ENCODE data around the gene ACYP2.
"Not testable (repeated sequence)": the region's sequence is repeated elsewhere in the genome, so short reads cannot be mapped to it uniquely, and the experiment has no call there.

Gene ACYP2

DNA sequence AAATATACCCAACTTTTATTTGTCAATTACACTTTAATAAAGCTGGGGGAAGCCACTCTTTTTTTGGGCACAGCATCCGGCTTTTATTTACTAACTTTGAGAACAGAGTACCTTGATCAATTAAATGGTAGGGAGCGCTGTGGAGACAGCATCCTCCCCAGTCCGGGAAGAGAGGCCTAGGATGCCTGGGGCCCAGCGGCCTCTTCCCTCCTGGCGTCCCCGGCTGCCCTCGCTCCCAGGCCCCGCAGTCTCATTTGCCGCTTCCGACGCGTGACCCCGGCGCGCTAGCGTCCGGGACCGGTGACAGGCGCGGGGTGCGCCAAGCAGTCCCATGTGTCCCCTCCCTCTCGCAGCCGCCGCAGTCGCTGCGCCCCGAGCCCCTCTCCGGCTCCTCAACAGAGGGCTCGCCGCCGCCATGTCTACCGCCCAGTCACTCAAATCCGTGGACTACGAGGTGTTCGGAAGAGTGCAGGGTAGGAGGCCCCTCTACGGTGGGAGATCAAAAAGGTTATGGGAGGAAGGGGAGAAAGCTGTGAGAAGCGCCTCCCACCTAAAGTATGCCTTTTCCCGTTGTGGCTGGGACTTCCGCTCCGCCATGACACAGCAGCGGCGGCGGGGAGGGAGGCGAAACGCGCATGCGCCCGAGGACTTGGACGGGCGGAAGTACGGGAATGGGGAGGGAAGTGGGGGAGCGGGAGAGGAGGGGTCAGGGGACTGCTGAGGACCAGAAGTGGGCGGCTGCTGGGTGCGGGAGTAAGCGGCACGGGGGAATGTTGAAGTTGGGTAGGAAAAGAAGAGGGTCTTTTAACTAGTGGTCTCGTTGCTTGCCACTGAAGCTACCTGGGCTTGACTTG lies at the start of gene ACYP2:
Gene ACYP2, plus strand, starts transcription at position 332 of the 854 bp plus-strand sequence.
- no peak for FAIRE-seq

DNA sequence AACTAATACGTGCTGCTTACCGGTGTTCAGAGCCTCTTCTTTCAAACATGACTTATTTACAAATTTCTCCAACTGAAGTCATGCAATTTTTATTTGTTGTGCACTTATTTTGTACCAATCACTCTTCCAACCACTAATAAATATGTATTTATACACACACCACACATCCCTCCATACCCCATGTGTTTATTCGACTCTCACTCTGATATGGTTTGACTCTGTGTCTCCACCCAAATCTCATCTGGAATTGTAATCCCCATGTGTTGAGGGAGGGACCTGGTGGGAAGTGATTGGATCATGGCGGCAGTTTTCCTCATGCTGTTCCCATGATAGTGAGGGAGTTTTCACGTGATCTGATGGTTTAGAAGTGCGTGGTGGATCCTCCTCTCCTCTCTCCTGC lies 49.5 kb upstream of the ACYP2 start:
- no peak for FAIRE-seq

DNA sequence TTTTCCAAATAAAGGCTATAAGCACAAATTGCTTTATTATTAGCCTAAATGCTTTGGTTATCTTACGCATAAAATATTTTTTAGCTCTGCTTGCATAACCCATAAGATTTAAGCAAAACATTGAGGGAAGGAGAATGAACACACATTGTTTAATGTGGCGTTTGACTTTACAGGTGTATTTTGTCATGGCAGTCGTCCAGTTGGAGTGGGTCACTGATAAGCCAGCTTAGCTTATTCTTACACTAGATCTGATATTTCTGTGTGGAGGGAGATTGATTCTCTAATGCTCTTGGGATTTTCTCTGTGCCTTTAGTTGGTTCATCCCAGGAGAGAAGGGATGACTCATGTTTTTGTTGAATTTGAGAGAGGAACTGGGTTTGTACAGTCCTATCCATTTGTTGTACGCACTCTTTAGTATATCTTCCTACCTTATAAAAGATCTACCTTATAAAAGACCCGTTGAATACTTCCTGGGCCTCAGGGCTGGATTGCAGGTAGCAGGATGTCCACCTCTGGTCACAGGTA lies 47.5 kb upstream of the ACYP2 start:
- no peak for FAIRE-seq

DNA sequence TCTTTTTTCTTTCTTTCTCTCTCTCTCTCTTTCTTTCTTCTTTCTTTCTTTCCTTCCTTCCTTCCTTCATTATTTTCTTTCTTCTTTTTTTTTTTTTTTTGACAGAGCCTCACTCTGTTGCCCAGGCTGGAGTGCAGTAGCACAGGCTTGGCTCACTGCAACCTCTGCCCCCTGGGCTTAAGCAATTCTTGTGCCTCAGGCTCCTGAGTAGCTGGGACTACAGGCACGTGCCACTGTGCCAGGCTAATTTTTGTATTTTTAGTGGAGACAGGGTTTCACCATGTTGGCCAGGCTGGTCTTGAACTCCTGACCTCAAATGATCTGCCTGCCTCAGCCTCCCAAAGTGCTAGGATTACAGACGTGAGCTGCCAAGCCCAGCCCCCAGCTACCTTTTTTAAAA lies 42.9 kb upstream of the ACYP2 start:
- FAIRE-seq = not testable (repeated sequence)

DNA sequence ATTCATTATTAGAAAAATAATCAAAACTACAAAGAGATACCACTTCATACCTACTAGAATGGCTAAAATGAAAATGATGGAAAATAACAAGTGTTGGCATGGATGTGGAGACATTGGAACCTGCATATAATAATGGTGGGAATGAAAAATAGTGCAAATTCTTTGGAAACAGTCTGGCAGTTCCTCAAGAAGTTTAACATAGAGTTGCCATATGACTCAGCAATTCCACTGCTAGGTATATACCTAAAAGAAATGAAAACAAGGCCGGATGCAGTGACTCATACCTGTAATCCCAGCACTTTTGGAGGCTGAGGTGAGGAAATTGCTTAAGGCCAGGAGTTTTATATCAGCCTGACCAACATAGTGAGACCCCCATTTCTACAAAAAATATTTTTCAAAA lies 41.6 kb upstream of the ACYP2 start:
- FAIRE-seq = no peak

DNA sequence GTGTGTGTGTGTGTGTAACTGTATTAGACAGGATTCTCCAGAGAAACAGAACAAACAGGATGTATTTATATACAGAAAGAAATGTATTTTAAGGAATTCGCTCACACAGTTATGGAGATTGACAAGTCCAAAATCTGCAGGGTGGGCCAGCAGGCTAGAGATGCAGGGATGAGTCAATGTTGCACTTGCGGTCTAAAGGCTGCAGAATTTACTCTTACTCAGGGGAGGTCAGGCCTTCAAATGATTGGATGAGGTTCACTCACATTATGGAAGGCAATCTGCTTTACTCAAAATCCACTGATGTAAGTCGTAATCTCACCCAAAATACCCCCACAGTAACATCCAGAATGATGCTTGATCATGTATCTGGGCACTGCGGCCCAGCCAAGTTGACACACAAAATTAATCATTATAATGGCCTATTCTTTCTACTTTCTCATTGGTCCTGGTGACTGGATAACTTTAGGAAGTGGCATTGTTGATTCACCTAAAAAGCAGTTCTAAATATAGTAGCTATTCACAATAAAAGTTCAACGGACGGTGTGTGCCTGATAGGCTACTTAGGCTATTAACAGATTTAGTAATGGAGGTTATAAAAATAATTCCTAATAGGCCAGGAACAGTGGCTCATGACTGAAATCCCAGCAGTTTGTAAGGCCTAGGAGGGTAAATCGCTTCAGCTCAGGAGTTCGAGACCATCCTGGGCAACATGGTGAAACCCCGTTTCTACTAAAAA lies 40.6 kb upstream of the ACYP2 start:
- no peak for FAIRE-seq

DNA sequence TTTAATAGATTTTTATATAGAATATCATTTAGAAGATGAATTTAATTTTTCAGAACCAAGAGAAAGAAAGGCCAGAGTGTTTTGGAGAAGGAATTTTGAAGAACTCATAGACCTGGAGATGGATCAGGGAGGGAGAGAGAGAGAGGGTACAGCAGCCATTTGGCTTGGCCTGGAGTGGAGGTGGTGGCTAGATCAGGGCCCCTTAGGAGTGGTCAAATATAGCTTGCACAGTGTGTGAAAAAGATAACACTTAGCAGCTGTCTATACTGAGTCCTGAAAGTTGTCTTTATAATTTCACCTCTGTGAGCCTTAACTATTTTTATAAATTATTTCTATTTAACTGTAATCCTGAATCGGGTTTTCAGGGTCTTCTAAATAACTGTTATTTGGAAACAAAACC lies 38.8 kb upstream of the ACYP2 start:
- no peak for FAIRE-seq

DNA sequence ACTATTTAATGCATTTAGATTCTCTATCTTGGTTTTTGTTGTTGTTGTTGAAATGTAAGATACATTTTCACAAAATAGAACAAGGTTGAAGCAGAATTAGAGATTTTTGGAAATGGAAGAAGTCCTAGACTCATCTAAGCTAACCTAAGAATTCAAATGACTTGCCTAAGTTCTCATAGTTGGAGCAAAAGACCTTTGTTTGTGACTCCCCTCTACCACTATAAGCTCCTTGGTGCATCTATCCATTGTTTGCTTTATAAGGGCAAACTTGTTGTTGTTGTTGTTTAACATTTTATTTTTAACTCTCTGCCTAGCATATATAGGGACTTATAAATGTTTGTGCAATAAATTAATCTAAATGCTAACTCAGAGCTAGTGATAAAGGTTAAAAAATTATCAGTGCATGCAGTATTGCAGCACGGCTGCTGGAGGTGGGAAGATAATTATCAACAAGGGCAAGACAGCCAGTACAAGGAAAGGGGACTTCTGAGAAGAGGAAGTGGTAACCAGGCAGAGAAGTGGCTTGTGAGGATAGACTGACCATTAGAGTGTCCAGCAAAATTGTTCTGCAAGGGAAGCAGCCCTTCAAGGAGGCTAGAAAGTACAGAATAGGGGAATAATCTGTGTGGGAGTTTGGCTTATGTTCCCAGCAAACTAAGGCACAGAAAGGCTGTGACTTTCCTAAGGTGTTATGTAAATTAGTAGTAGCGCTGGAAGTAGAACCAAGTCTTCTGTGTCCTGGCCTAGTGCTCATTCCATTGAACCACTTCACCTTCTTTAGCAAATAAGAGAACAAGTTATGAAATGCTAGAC lies 38.1 kb upstream of the ACYP2 start:
- FAIRE-seq = no peak

DNA sequence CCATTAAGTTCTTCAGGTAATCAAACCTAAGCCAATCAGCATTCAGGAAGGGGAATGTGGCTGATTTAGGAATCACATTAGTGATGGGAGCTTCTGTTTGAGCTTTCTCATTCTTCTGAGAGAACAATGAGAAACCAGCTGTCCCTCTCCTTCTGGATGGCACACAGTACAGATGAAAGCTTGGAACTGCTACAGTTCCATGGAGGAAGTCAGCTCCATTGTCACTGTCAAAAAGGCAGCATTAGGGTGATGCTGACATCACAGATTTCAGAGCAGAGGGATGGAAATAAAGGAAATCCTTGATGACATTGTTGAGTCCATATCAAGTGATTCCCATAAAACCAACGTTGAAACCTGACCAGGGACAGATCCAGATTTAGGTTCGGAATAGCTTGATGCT lies 36.1 kb upstream of the ACYP2 start:
- FAIRE-seq = no peak

DNA sequence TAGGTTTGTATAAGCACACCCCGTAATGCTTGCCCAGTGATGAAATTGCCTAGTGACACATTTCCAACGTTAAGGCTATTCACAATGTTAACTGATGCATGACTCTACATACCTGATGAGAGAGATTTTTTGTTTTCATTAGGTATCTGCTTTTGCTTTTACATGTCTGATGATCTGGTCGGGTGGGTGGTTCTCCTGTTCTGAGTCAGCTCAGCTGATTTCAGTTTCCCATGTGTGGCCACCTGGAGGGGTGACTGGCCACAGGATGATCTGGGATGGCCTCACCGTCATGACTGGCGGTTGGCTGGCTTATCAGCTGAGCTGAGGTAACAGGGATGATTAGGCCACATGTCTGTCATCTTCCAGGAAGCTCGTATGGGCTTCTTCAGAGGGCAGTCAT lies 33.8 kb upstream of the ACYP2 start:
- FAIRE-seq = no peak

DNA sequence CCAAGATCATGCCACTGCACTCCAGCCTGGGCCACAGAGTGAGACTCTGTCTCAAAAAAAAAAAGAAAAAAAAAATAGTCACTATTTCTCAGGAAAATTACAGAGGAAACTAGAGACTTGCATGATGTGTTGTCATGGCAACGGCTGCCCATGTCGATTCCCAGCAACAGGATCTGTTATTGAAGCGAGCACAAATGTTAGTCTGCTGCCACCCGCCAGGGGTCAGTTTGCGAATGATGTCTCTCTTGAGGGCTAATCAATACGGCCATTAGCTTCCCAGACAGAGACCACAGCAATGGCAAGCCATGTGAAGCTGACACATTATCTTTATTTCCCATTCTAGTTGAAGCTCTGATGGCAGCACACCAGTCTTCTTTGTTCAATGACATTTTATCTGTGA lies 32.4 kb upstream of the ACYP2 start:
- no peak for FAIRE-seq

DNA sequence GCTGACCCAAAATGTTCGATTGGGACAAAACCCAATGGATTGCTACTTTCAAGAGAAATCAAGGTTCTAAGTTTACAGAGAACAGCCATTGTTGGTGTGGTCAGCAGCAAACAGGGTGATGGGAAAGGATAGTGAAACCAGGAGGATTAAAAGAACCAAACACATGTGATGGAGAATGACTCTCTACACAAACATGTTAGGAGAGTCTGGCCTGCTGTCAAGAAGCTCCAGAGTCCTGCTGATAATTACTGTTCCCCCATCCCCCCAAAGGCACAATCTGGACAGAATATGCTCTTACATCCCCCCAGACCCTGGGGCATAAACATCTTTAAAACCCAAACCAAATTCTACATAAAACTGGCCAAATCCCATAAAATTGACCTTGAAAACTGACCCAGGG lies 32.0 kb upstream of the ACYP2 start:
- FAIRE-seq = no peak

DNA sequence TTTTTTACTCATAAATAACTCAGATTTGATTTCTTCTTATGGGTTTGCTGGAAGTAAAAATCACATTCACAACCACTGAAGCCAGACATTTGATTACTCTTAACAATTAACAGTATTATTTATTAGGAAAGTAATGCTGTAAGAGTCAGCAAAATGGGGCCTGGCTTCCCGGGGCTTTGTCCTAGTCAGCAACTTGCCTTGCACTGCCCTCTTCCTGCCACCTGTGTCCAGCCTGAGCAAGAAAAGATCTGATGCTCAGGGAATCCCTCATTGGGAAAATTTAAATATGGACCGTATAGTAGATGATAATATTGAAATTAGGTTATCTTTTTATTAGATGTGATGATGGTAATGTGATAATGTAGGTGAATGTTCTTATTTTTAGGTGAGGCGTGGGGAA lies 30.8 kb upstream of the ACYP2 start:
- no peak for FAIRE-seq

DNA sequence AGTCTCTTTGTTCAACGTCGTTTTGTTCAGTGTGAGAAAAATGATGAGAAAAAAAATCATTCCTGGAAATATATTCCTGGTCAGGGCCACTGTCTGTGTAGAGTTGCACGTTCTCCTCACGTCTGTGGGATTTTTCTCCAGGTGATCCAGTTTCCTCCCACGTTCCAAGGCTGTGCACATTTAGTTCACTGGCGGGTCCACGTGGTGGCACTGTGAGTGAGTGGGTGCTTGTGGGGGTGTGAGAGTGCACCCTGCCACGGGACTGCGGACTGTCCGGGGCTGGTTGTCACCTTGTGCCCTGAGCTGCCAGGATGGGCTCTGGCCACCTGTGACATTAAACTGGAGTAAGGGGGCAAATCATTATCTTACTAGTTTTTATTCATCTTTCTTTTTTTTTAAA lies 30.3 kb upstream of the ACYP2 start:
- FAIRE-seq = no peak

DNA sequence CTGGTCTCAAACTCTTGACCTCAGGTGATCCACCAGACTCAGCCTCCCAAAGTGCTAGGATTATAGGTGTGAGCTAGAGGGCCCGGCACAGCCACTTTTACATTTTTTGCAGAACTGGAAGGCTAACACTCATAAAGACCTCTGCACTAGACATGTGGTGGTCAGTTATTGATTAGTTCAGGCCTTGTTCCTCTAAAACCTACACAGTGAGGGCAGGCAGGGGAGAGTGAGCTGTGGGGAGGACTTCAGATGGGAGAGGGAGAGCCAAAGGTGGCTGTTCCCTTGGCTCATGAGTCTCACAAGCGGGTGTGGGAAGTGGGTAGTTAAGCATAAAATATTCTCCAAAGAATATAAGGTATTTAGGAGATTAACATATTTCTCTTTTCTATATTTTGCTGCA lies 29.3 kb upstream of the ACYP2 start:
- FAIRE-seq = no peak

DNA sequence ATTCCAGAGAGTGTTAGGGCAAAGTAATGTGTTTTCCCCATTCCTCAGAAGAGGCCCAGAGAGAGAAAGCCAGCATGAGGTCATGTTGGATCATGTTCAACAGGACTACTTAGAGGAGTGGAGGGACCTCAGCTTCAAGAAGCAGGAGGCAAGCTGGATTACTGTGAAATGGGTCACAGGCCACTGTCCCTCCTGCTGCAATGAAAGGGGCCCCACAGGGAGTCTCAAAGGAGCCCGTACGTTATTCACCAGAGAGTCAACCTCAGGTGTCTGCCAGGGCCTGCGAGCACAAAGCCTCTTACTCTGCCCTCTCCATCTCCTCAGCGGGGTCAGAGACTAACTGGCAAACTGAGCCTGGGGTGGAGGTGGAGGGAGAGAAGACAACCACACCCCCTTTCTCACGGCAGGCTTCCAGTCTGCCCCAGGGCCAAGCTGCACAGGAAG lies 27.2 kb upstream of the ACYP2 start:
- FAIRE-seq = no peak

DNA sequence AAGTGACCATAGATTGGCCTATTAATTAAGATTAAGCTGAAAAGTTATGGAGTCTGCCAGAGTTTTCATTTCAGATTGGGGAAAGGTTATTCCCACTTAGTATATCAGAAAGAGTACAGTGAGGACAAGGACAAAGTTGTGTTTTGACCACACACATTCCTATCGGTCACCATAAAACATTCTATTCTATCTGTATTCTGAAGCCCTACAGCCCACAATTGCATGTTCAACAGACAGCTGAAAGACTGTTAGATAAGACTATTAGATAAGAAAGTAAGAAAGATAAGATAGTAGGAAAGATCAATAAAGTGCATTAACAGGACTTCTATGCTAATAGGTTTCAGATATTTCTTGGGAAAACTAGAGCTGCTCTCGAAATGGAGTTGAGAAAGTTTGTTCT lies 26.7 kb upstream of the ACYP2 start:
- FAIRE-seq = no peak

DNA sequence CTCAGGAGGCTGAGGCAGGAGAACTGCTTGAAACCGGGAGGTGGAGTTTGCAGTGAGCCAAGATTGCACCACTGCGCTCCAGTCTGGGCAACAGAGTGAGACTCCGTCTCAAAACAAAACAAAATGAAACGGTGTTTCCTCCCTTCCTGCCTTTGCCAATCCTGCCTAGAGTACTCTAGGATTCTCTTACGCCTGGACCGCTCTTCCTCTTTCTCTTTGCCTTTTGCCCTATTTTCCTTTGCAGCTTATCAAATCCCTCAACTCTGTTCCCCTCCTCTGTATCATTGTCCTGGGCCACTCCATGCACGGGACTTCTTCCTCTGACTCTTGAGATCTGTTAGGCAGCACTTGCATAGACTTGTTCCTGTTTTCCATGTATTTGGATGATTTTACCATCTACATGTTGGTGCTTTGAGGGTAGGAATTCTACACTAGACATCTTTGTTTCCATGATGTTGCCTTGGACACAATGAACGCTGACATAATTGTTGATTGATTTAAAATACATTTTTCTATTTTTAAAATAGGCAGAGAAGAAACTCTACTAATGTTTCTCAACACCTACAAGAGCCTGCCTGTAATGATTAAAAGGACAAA lies 24.8 kb upstream of the ACYP2 start:
- FAIRE-seq = no peak

DNA sequence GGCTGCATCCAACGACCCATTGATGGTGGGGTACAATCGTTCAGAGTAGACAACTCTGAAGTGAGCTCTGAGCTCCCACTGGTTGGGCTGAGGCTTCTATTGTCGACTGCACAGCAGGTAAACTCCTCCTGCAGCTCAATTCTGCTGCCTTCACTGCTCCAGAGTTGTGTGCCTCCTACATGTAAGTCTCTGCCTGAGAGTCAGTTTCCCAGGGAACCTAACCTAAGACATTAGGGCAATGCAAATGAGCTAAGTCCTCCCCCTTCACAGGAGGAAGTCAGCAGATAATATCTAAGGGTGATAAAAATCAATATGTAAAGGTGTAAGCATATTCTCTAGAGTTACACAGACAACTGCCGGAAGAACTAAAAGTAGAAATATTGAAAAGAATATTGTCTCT lies 22.5 kb upstream of the ACYP2 start:
- FAIRE-seq = no peak

DNA sequence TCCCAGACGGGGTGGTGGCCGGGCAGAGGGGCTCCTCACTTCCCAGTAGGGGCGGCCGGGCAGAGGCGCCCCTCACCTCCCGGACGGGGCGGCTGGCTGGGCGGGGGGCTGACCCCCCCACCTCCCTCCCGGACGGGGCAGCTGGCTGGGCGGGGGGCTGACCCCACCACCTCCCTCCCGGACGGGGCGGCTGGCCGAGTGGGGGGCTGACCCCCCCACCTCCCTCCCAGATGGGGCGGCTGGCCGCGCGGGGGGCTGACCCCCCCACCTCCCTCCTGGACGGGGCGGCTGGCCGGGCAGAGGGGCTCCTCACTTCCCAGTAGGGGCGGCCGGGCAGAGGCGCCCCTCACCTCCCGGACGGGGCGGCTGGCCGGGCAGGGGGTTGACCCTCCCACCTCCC lies 20.0 kb upstream of the ACYP2 start:
- FAIRE-seq = not testable (repeated sequence)

DNA sequence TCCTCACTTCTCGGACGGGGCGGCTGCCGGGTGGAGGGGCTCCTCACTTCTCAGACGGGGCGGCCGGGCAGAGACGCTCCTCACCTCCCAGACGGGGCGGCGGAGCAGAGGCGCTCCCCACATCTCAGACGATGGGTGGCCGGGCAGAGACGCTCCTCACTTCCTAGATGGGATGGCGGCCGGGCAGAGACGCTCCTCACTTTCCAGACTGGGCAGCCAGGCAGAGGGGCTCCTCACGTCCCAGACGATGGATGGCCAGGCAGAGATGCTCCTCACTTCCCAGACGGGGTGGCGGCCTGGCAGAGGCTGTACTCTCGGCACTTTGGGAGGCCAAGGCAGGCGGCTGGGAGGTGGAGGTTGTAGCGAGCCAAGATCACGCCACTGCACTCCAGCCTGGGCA lies 19.3 kb upstream of the ACYP2 start:
- not testable (repeated sequence) for FAIRE-seq

DNA sequence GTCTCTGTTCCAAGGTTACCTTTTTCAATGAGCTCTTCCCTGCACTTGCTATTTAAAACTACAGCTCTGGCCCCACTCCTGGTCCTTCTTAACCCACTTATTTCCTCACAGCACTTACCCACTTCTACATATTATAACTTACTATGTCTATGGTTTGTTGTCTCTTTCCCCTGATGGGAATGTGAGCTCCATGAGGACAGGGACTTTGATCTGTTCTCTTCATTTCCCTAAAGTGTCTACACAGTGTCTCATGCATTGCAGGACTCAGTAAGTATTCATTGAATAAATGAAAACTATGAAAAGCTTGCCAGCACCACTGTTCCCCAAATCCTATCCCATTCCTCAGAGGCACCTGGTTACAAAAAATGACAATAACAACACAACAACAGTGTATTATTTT lies 18.3 kb upstream of the ACYP2 start:
- no peak for FAIRE-seq

DNA sequence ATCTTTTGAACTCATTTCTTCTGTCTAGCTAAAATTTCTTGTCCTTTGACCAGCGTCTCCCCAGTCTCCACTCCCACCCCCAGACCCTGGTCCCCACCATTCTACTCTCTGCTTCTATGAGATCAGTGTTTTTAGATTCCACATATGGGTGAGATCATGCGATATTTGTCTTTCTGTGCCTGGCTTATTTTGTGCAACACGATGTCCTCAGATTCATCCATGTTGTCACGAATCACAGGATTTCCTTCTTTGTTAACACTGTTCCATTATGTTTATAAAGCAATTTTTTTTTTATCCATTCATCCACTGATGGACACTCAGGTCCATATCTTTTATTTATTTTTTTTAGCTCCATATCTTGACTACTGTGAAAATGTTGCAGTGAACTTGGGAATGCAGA lies 16.0 kb upstream of the ACYP2 start:
- FAIRE-seq = no peak

Measured in colon (tissue), 2 donors.